ENCODE results near the gene FBXL7. TPM values are rescaled to one million over a fixed set of nuclear protein-coding genes. Genes with fewer than 3 reads are reported as not detected.

FBXL7 gene
- total and polyA plus RNA-seq, 2 of the 8 experiments (the other 6 are each of a cell fraction or from before 2014, with no cell fraction given): 17.7 to 17.8 TPM

DNA sequence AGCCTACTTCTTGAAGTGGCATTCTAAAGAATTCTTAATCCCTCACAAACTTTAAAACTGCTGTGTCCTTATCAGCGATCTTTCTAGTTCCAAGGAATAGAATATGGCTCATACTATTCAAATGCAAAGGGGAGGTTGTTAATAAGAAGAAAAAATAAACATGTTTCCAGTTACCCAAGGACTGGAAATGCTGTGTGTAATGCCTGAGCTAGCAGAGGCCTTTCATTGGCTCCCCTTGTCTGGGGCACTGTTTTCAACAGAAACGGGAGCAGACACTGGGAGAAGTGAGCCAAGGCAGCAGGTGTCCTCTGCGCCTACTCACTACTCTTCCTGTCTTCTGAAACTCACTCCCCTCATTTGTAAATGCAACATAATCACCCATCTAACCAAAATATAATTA, 426.6 kb downstream of the FBXL7 start (continued):
- TF ChIP-seq, protein P1, sequence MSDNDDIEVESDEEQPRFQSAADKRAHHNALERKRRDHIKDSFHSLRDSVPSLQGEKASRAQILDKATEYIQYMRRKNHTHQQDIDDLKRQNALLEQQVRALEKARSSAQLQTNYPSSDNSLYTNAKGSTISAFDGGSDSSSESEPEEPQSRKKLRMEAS (IDR thresholded peaks at IDR 0.05): no peak
- TF ChIP-seq PHF8 (conservative IDR thresholded peaks at IDR 0.05; ENCODE audit: low read depth, low read length): no peak
- TF ChIP-seq HDAC6 (IDR thresholded peaks at IDR 0.05; ENCODE audit: low read depth, low read length): no peak
- no peak for TF ChIP-seq POLR2A (IDR thresholded peaks at IDR 0.05; ENCODE audit: control extremely low read depth in 1 of 2, low read depth in 2 of 2, low read length in 2 of 2)
- no peak for TF ChIP-seq EGR1 (IDR thresholded peaks at IDR 0.05; ENCODE audit: borderline replicate concordance, low read depth, low read length)

Measured in H1 (cell line).